DMS53 (cell line): Measurements from ENCODE around the gene SCRT2.
"Not testable (repeated sequence)": the region's sequence is repeated elsewhere in the genome, so short reads cannot be mapped to it uniquely, and the experiment has no call there.

Source experiments
- DNase-seq: peaks from one replicate; lab custom pipeline; 2025; lab: John Stamatoyannopoulos, UW

SCRT2 gene

DNA sequence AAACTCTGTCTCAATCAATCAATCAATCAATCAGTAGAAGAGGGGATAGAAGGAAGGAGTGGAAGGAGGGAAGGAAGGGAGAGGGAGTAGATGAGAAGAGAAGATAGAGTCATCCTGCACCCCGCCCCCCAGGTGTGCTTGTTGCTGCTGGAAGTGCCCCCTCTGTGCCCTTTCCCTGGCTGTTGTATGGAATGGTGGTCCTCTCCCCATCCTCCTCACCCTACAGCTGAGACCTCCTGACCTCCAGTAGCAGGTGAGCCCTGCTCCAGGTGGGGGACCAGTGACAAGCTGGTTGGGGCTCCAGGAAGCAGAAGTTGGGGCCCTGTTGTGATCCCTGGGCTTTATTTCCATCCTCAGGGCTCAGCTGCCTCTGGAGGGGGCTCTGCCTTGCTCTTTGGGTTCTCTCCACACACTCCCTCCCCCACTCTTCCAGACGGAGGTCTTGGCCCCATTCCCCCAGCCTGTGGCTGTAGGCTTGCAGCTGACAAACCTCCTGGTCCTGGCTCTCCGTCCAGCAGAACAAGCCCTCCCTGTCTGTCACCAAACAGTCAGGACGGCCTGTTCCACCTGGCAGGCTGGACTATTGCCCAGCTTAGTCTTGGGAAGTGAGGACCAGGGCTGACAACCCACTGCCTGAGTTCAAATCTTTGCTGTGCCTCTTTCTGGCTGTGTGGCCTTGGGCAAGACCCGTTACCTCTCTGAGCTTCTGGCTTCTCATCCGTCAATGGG, 26.0 kb upstream of the SCRT2 start:
- DNase-seq = no peak

DNA sequence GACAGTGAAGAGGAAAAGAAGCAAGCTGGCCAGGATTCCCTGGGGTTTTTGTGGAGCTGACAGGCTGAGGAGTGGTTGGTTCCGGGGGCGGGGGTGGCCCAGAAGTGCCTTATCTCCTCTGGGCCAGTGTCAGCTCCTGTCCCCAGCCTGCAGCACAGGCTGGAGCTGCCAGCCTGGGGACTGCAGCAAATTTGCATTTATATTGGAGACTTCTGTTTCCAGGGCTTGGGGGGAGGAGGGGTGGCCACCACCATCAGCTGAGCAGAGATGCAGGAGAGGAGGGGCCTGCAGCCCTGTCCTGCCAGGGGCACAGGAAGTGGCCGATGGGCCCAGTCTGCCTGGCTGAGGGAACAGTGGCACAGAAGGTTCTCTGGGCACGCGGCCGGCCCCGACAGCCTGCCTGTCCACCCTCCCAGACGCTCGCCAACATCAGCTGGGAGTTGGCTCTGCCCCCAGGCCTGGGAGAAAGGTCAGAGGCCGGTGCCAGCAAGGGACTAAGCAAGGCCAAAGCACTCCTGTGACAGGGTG, 24.3 kb upstream of the SCRT2 start:
- DNase-seq = no peak

DNA sequence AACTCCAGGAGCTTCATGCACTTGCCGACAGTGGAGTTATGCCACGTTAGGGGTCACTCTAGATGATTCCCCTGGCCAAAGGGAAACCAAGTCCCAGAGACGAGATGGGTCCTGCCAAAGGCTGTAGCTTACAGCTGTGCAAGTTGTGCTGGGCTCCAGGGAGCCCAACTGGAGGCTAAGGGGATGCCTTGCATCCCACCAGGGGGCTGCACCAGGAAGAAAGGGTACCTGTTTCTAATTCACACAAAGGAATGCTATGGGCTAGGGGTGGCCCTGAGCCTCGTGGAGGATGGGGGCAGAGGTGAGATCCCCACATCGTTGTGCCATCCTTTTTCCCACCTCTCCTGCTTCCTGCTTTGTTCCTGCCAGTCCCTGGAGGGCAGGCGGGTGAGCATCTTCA, 23.7 kb upstream of the SCRT2 start:
- no peak for DNase-seq

DNA sequence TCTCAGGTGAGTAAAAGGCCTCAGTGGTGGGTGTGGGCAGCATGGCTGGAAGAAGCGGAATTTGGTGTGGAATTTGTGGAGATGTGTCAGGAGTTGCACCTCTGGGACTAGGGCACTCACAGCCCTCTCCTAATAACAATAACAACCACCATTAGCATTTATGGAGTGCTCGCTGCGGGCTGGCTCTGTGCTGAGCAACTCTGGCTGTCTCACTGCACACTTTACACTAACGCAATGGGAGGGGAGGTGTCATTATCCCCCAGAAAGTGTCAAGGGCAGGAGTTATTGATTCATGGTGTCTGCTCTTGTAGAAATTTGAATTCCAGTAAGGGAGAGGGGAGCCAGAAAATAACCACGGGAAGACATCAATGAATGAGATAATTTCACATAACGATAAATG, 22.7 kb upstream of the SCRT2 start:
- DNase-seq = no peak

DNA sequence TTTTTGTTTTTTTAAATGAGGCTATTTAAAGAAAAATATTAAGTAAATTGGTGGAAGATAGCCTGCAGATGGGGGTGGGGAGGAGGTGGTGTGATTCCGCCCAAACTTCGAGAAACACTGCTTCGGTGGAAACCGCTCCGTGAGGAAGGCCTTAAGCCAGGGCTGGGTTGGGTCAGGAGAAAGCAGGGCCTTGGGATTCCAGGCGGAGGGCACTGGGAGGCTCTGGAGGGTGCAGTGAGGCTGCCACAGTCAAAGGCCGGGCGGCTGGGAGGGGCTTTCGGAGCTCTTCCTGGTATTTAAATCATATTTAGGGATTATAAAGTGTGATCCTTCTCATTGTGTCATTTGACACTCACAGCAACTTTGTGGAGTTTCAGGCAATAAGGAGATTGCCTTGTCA, 22.2 kb upstream of the SCRT2 start:
- no peak for DNase-seq

DNA sequence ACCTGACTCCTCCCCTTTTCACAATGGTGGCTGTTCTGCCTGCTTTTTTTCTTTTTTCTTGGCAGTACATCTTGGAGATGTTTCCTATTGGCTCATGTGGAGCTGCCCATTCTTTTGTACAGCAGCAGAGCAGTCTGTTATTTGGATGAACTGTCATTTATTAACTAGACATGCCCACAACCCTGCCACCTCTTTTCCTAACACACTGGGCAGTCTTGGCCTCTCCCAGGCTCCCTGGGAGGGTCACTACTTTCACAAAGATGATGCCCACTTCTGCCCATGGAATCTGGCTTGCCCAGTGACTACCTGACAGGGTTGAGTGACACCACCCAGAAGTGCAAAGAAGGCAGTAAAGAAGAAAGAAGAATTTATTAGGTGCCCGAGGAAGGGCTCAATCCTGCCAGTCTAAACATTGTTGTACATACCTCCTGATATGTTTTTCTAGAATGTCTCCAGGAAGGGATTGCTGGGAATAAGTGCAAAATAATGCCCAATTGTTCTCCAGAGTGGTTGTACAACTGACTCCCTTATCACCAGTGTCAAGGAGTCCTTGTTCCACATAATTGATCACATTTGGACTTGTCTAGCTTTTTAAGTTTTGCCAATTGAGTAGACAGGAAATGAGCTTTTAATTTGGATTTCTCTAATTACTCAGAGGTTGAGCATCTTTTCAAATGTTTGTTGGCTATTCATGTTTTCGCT, 19.7 kb upstream of the SCRT2 start:
- peak; percentile 24 for DNase-seq

DNA sequence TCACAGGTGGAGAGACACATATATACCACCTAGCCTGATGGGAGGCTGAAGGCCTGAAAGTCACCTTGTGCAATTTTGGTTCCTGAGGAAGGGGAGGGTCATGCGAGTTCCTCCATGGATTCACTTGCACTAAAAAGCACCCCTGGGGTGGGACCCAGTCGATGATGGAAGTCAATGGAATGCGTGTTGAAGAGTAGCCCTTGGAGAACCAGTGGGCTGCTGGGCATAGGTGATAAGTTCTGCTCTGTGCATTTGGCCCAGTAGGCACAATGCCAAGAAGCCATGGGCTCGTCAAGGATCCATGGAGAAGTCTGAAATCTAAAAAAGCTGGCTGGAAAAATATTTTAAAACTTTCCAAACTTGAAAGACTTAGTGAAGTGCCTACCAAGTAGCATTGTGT, 18.9 kb upstream of the SCRT2 start:
- DNase-seq = no peak

DNA sequence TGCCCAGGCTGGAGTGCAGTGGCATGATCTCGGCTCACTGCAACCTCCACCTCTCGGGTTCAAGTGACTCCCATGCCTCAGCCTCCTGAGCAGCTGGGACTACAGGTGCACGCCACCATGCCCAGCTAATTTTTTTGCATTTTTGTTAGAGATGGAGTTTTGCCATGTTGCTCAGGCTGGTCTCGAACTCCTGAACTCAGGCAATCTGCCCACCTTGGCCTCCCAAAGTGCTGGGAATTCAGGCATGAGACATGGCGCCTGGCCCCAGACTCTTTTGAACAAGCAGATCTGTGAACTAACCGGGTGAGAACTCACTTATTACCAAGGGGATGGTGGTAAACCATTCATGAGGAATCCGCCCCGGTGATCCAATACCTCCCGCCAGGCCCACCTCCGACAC, 18.2 kb upstream of the SCRT2 start:
- not testable (repeated sequence) for DNase-seq

DNA sequence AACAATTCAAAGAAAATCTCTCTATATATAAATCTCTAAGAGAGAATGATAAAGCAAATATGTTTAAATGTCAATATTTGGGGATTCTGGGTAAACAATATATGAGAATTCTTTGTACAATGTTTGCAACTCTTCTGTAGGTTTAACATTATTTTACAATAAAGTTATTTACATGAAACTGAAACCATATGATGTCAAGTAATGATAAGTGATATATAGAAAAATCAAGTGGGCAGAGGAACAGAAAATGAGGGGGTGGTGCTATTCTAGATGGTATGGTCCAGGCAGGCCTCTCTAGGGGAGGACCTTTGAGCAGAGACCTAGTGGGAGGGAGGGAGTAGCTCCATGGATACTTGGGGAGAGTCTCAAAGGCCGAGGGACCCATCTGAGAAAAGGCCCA, 16.4 kb upstream of the SCRT2 start:
- no peak for DNase-seq

DNA sequence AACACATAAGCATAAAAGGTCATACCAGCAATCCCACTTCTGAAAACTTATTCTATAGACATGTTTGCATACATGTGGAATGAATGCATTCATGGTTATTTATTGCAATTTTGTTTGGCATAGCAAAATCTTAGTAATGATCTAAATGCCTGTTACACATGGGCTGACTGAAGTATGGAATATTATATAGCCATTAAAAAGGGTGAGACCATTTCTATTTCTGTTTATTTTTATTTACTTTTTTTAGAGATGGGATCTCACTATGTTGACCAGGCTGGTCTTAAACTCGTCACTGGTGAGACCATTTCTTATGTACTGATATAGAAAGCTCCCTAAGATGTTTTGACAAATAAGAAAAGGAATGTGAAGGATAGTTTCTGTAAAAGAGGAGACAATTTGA, 14.3 kb upstream of the SCRT2 start:
- no peak for DNase-seq

DNA sequence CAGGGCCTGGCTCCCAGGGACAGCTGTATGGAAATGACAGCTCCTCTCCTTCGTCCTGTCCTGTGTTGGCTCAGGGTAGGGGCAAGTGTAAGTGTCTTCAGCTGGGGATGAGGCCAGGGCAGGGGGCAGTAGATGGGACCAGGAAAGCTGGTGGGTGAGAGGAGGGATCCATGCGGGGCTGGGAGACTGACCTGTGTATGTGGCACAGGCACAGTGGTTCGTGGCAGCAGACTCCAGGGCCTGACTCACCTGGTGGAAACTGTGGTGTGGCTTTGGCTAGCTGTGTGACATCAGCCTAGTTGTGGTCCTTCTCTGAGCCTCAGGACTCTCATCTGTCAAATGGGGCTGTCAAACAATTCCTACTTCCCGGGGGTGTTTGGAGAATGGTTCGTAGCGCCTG, 13.7 kb upstream of the SCRT2 start:
- no peak for DNase-seq

DNA sequence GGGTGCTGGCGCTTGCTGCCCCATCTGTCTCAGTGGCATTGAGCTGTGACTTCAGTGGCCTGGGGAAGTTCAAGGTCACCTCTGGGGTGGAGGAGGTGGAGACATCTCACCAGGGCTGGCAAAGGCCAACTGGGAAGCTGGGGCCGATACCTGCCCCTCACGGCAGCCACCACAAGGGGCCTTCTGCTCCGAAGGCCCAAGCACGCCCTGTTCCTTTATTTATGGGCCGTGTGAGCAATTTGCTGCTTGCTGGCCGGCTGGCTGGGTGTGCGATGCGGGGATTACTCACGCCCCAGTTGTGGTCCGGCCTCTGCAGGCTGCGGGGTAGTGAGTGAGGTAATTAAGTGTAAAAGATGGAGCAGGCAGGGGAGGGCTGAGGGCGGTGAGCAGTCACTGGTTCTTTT, 13.2 kb upstream of the SCRT2 start:
- no peak for DNase-seq

DNA sequence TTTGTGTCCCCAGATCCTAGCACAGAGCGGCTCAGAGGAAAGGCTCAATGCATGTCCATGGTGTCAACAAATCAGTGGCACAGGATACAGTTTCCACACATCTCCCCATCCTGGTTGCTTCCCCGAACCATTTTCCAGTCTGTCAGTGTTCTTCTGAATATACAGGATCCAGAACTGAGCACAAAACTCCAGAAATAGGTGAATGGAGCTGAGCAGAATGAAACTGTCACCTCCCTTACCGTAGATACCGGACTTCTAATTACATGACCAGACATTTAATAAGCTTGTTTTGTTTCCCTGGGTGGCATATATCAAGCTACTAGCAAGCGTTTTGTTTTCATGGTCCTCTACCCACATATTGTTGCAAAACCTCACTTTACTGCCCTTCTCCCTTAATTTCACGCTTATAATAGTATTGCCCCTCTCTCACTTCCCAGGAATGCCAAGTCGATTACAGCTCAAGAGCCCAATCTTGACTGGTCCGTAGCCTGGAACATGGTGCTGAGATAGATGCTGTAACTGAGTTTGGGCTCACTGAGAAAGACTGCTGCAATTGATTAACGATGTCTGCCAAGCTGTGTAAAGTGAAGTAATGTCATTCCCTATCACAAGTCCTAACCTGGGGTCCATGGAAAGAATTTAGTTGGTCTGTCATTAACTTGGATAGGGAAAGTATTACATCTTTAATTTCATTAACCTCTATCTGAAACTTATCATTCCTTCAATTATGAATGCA, 12.0 kb upstream of the SCRT2 start:
- no peak for DNase-seq

DNA sequence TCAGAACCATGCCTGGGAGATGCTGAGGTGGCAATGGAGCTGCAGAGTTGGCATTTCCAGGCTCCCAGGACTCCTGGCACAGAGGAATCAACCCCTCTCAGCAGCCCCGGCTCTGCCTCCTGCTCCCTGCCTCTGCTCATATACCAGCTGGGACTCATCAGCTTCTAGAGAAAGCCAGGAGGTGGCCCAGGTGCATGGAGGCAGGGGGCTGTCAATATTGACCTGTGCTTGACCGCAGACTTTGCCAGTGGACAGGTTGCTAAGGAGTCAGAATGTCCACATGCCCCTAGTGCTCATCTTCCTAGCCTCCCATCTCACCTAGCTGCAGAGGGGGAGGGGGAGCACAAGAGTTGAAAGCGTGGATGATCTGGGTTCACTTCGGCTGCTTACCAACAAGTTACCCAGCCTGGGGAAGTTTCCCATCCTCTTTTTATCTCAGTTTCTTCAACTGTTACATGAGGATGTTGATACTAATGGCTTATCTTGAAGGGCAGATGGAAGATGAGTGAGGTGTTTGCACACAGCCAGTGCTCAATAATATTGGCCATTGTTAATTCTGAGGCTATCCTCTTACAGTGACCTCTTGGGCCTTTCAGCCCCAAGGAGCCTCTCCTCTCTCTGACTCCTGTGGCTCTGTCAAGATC, 9.2 kb upstream of the SCRT2 start:
- DNase-seq = no peak

DNA sequence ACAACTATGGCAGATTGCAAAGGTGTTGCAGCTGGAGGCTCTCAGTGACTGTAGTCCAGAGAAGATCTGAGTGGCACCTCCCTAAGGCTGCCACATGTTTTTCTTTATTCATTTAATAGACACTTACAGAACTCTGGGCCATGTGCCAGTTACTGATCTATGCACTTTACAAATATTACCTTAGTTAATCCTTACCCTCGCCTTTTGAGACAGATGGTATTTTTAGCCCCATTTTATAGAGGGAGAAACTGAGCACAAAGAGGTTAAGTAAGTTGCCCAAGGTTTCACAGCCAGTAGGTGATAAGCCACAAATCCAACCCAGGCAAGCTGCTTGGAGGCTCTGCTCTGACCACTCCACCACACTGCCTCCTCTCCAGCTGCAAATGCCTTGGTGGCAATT, 6.5 kb upstream of the SCRT2 start:
- DNase-seq = peak; percentile 70

DNA sequence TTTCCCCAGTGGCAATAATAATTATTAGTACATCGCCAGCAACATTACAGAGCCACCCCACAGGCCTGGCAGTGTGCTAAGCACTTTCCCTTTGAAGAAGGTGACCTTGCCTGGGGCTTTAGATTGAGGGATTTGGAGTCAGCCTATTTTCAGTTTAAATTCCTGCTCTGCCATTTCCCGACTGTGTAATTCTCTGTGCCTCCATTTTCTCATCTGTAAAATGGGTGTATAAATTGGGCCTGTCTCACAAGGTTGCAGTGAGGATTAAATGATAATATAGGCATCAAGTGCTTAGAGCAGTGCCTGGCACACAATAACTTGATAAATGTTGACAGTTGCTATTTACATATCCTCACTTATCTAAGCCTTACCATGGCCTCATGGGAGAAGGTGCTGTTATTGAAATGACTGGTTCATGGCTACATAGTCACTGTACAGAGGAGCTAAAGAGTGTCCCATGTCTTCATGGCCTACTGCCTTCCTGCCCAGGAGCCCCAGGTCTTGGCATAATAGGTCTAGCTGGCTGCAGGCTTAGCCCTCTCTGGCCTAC, 5.1 kb upstream of the SCRT2 start:
- DNase-seq = peak; percentile 69

DNA sequence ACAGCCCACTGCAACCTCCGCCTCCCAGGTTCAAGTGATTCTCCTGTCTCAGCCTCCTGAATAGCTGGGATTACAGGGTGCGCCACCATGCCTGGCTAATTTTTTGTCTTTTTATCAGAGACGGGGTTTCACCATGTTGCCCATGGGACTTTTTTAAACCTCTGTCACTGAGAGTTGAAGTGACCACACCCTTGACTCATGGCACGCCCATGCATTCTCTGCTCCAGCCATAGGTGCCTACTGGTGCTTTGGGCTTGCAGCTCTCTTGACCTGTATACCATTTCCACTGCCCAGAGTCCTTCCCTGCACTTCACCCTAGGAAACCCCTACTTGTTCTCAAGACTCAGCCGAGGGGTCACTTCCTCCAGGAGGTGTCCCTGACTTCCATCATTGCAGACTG, 2.4 kb upstream of the SCRT2 start:
- no peak for DNase-seq

DNA sequence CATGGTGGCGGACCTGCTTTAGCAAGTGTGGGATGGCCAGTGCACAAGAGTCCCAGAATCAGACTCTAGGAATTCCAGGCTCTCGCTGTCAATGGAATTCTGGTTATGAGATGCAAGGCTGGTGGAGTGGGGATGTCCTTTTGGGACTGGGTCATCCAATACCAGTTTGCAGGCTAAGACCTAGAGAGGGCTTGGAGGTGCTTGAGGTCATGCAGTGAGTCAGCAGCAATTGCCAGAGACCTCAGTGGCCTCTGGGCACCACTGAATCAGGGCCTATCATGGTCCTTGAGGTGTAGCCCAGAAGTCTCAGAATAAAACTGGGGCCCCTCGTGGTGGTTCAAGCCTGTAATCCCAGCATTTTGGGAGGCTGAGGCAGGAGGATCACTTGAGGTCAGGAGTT, 1.4 kb upstream of the SCRT2 start:
- peak; percentile 50 for DNase-seq

DNA sequence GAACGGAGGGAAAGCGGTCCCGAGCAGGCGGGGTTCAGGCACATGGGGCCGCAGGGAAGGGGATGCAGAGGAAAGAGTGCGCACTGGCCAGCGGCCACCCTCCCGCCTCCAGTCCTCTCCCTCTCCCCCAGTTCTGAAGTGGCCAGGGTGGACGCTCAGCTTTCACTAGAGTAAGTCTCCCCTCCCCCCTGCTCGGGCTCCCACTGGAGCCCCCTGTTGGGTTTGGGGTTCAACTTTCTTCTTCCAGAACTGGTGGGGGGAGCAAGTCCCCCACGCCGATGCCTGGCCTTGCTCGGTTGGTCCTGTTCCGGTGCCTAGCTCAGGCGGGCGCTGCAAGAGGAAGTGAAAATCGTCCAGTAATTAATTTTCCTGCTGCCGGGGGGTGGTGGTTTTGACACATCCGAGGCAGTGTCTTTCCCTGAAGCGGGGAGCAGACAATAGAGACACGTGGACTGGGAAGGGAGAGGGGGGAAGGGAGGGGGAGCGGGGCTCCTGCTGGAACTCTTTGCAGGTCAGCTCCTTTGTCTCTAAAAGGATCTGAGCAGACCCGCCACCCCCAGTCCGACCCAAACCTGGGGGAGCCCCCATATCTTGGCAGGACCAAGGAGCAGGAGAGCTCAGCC, 824 bp upstream of the SCRT2 start:
- DNase-seq = peak; percentile 66

DNA sequence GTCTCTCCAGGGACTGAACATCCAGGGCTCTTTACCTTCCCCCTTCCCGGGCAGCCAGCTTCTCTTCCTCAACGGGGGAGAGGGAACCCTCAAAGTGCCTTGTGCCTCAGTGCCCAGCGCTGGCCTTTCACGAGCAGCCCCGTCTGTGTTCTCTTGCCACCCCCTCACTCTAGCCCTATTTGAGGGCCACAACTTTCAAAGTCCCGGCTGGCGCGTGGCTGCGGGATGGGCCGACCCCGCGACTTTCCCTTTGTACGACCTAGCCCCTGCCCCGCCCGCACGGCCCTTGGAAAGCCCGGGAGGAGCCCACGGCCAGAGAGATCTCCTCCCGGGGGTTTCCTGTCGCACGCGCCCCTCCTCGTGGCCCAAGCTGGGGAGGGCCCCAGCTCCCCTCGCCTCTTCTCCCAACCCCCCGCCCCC, 559 bp downstream of the SCRT2 start:
- peak; percentile 47 for DNase-seq

DNA sequence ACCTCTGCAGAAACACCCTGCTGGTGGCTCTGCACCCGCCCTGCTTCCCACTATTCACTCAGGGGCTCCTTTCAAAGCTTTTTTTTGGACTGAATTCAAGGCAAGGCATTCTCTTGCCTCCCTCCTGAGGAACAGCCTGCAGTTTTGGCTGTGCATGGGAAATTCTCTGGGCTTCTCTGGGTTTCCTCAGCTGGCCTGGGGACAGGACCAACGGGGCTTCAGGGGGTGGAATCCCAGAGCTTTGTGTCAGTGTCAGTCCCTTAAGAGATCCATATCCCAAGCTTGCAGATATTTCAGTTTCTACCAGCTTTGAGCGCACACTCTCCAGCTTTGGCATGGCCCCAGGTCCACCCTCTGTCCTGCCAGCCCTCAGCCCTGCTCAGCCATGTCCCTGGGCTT, 2.0 kb downstream of the SCRT2 start:
- peak; percentile 28 for DNase-seq
